Right lobe of liver (tissue), 4 donors: ENCODE measurements around the gene CHST1.

Source experiments
- POLR2A ChIP-seq: fragments of 450-650 bp; IDR thresholded peaks from one replicate; pipeline ENCODE4 v1.6.1; 2017; ENCODE audit warnings: antibody characterized with exemption, mild to moderate bottlenecking
- TF ChIP-seq, protein P1 (sequence below), 4 donors: fragments of 200-600 bp in 3 of 4; fragments of 450-650 bp in 1 of 4; IDR thresholded peaks; one replicate each; pipeline versions ENCODE4 v1.5.1 to v1.8.0; 2016 to 2022; ENCODE audit warnings: antibody characterized with exemption in 4 of 4, mild to moderate bottlenecking in 2 of 4
- donor health status: DM: no; HTN: no; CAD: no.
- donor health status: DM: no; HTN: no; CAD: no.
- donor health status: DM: no; HTN: yes; CAD: no.

DNA sequence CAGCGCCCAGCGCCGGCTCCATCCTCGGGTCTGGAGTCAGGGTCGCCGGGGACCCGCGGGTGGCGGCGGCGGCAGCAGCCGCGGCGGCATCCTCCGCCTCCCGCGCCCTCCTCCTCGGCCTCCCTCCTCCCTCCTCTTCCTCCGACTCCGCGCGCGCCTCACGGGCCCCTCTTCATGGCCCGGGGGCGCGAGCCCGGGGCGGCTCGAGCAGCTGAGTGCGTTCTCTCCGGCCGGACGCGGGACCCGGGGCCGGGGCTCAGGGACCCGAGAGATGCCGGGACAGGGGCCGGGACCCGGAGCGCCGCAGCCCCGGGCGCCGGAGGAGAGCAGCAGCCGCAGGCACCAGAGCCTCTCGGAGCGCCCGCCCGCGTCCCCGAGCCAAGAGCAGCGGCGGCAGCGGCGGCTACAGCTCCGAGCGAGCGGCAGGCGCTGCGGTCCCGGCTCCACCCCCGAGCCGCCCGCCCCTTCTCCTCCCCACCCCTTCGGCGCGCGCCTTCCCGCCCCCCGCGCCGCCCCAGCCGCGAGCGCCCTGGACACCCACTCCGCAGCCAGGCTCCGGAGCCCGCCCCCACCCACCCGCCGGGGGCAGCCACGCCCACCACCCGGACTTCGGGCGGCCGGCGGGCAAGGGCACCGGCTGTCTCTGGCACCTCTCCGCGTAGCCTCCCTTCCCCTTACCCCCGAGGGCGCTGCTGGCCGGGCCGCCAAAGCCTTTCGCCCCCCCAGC lies at the start of gene CHST1:
- TF ChIP-seq, protein P1, sequence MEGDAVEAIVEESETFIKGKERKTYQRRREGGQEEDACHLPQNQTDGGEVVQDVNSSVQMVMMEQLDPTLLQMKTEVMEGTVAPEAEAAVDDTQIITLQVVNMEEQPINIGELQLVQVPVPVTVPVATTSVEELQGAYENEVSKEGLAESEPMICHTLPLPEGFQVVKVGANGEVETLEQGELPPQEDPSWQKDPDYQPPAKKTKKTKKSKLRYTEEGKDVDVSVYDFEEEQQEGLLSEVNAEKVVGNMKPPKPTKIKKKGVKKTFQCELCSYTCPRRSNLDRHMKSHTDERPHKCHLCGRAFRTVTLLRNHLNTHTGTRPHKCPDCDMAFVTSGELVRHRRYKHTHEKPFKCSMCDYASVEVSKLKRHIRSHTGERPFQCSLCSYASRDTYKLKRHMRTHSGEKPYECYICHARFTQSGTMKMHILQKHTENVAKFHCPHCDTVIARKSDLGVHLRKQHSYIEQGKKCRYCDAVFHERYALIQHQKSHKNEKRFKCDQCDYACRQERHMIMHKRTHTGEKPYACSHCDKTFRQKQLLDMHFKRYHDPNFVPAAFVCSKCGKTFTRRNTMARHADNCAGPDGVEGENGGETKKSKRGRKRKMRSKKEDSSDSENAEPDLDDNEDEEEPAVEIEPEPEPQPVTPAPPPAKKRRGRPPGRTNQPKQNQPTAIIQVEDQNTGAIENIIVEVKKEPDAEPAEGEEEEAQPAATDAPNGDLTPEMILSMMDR (IDR thresholded peaks at IDR 0.05) = no peak
- peak; percentile 25 for TF ChIP-seq POLR2A
